ENCODE measurements around the gene MLLT6.

Gene MLLT6

DNA sequence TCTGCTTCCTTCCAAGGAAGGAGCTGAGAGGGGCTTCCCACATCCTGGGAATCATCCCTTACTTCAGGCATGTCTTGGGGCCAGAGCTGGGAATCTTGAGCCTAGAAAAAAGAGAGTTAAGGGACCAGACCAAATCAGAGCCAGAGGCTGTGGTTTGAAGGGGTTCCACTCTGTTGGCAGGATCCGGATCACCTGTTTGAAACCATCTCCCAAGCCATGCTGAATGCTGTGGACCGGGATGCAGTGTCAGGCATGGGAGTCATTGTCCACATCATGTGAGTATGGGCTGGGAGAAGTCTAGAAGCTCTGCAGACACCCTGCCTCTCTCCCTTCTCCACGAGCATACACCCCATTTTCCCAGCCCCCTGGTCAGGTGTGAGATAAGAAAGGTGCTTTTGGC, 57.2 kb downstream of the MLLT6 start:
- DNase-seq (ENCODE audit: low read depth in 2 of 2) = no peak

DNA sequence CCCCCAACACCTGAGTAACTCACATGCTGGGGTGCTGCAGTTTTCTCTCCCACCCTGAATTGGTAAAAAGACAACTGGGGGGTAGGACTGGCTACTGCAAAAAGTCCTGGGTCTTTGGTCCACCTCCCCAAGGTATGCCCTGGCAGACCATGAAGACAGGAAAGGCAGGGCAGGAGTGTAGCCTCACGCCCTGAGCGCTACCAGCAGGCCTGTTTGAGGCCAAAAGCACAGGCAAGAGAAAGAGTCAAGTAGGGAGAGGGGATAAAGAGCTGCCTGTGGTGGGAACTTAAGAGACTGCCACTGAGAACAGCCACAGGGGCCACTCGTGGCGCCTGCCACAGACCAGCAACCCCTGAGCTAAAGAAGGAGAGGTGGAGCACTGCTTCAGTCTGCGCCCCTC, 61.3 kb downstream of the MLLT6 start:
- DNase-seq (ENCODE audit: low read depth in 2 of 2) = no peak

DNA sequence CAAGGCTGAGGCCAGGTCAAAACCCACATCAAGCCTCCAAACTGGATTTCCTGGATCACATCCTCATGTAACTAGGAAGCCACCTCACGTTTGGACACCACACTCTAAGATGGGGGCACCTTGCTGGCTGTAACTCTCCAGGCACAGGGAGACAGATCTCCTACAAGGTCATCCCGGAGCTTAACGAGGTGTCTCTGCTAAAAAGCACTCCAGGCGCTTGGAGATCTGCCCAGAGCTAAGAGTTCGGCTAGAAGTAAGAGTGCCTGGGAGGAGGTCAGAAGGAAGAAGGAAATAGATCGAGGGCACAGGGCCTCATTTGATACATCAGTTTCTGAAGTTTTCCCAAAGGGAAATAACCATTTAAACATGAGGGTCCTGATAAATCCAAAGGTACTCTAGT, 63.3 kb downstream of the MLLT6 start:
- no peak for DNase-seq (ENCODE audit: low read depth in 2 of 2)

DNA sequence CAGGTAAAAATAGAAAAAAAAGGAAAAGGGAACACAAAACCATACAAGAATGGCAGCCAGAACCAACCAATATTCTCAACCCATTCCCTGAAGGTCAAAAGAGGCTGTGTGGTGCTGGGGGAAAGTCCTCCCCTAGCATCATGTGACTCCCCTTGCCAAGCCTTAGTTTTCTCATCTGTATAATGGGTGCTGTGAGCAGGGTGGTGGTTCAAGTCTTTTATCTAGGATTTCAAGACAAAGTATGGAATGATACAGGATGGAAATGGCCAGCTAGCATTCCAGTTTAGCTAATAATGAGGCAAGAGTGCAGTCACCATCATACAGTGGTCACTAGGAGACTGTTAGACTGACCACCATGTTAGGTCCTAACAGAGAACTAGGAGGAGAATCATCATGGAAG, 68.2 kb downstream of the MLLT6 start:
- DNase-seq (ENCODE audit: low read depth in 2 of 2) = no peak

DNA sequence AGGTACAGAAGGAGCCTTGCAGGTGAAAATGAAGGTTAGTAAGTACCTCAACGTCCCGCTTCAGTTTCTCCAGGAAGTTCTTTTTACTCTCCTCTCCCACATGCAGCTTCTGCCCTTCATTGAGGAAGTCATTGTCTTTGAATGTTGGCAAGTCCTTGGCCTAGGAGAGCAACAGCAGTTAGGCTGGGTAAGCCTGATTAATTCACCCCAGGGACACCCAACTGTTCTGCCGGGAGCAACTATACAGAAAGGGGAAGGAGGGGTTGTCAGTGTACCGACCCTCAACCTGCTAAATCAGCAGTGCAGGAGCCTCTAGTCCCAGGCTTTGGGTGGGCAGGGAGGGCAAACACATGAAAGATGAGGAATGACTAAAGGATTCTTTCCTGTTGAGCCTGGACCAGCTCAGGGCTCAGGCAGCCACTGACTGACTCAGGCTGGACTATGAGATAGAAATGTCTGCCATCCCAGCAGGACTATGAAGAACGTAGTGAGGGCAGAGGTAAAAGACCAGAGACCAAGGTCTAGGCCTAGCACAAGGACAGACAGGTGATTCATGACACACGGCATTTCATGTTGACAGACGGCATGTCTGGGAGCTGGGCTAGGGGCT, 72.7 kb downstream of the MLLT6 start:
- DNase-seq (ENCODE audit: low read depth in 2 of 2) = no peak
